GM12864 (cell line): ENCODE data around the gene SLC26A1.

Experiments
- DNase-seq: peaks from one replicate; pipeline ENCODE4 v3.0.0-alpha.2; 2011; ENCODE audit warnings: low read depth
- H3K4me3 ChIP-seq: 2 replicates; pipeline ENCODE4 v1.5.1; 2011; ENCODE audit warnings: mild to moderate bottlenecking, low read depth, low read length, control low read depth
- CTCF ChIP-seq: IDR thresholded peaks from 2 replicates; pipeline ENCODE4 v1.5.1; 2011; ENCODE audit warnings: low read depth, mild to moderate bottlenecking, moderate library complexity, low read length, control low read depth, inconsistent platforms; ENCODE audit errors: missing control alignments

The SLC26A1 gene

GRCh38 chr4:956531-957230 is 36.5 kb downstream of the SLC26A1 start:
- no peak overlapping the region for H3K4me3 ChIP-seq
- no peak for DNase-seq
- TF ChIP-seq CTCF: no peak

- TF ChIP-seq CTCF: no peak
- DNase-seq: no peak
- no peak overlapping the region for H3K4me3 ChIP-seq
These were observed 37.2 kb downstream of the SLC26A1 start for GRCh38 chr4:955931-956381.

GRCh38 chr4:955161-955921 is 37.9 kb downstream of the SLC26A1 start:
- no peak for DNase-seq
- H3K4me3 ChIP-seq: no peak overlapping the region
- no peak for TF ChIP-seq CTCF

GRCh38 chr4:954211-955020 is 38.8 kb downstream of the SLC26A1 start:
- no peak for TF ChIP-seq CTCF
- no peak for DNase-seq
- H3K4me3 ChIP-seq: no peak overlapping the region

- H3K4me3 ChIP-seq: no peak overlapping the region
- TF ChIP-seq CTCF: no peak
- DNase-seq: no peak
These were observed 39.7 kb downstream of the SLC26A1 start for GRCh38 chr4:953574-953915.

GRCh38 chr4:952881-953573 is 40.2 kb downstream of the SLC26A1 start:
- H3K4me3 ChIP-seq: no peak overlapping the region
- TF ChIP-seq CTCF: no peak
- DNase-seq: no peak
